ENCODE data around the gene PEF1.

PEF1 gene

GRCh38 chr1:31605908-31606427, 38.7 kb downstream of the PEF1 start:
- TF ChIP-seq, protein P1, sequence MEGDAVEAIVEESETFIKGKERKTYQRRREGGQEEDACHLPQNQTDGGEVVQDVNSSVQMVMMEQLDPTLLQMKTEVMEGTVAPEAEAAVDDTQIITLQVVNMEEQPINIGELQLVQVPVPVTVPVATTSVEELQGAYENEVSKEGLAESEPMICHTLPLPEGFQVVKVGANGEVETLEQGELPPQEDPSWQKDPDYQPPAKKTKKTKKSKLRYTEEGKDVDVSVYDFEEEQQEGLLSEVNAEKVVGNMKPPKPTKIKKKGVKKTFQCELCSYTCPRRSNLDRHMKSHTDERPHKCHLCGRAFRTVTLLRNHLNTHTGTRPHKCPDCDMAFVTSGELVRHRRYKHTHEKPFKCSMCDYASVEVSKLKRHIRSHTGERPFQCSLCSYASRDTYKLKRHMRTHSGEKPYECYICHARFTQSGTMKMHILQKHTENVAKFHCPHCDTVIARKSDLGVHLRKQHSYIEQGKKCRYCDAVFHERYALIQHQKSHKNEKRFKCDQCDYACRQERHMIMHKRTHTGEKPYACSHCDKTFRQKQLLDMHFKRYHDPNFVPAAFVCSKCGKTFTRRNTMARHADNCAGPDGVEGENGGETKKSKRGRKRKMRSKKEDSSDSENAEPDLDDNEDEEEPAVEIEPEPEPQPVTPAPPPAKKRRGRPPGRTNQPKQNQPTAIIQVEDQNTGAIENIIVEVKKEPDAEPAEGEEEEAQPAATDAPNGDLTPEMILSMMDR (IDR thresholded peaks at IDR 0.05) = no peak
- Histone ChIP-seq H3K27me3 (peaks cover 6% of the 10 kb centered on the region), H3K36me3 (no peaks in the 10 kb centered on the region), H3K27ac (no peak overlapping the region), H3K9me3 (no peaks in the 10 kb centered on the region), H3K4me3 (ENCODE audit: low read depth in 1 of 2, low read length in 1 of 2) (no peak overlapping the region), H3K4me1 (ENCODE audit: control insufficient read depth in 1 of 2, insufficient read depth in 1 of 2, low read depth in 1 of 2, low read length in 1 of 2) (peaks cover 4% of the 10 kb centered on the region in 2 experiments)

DNA sequence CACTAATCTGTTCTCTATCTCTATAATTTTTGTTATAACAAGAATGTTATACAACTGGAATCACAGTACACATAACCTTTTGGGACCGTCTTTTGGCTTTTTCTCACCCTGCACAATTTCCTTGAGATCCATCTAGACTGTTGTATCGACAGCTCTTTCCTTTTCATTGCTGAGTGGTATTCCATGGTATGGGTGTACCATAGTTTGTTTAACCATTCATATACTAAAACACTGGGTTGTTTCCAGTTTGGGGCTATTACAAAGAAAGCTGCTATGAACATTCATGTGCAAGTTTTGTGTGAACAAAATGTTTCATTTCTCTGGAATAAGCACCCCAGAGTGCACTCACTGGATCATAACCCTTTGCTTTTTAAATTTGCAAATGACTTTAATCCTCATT, 42.6 kb downstream of the PEF1 start:
- TF ChIP-seq, protein P1 (IDR thresholded peaks at IDR 0.05) = no peak
- Histone ChIP-seq H3K27me3 (peaks cover under 1% of the 10 kb centered on the region), H3K4me3 (ENCODE audit: low read depth in 1 of 2, low read length in 1 of 2) (no peak overlapping the region), H3K27ac (no peak overlapping the region), H3K36me3 (no peaks in the 10 kb centered on the region), H3K9me3 (no peaks in the 10 kb centered on the region), H3K4me1 (ENCODE audit: control insufficient read depth in 1 of 2, insufficient read depth in 1 of 2, low read depth in 1 of 2, low read length in 1 of 2) (no peaks in the 10 kb centered on the region)

- H3K36me3 ChIP-seq = no peaks in the 10 kb centered on the region
- no peak overlapping the region for H3K4me3 ChIP-seq (ENCODE audit: low read depth in 1 of 2, low read length in 1 of 2)
- no peaks in the 10 kb centered on the region for H3K9me3 ChIP-seq
- H3K27ac ChIP-seq = no peak overlapping the region
- H3K27me3 ChIP-seq = peaks cover 8% of the 10 kb centered on the region
- H3K4me1 ChIP-seq (ENCODE audit: control insufficient read depth in 1 of 2, insufficient read depth in 1 of 2, low read depth in 1 of 2, low read length in 1 of 2) = no peaks in the 10 kb centered on the region
- TF ChIP-seq, protein P1 (IDR thresholded peaks at IDR 0.05) = no peak
These were observed 44.0 kb downstream of the PEF1 start for GRCh38 chr1:31600641-31601040.

GRCh38 chr1:31598980-31599379, 45.7 kb downstream of the PEF1 start:
- Histone ChIP-seq H3K36me3 (no peaks in the 10 kb centered on the region), H3K4me1 (ENCODE audit: control insufficient read depth in 1 of 2, insufficient read depth in 1 of 2, low read depth in 1 of 2, low read length in 1 of 2) (no peaks in the 10 kb centered on the region), H3K27me3 (peaks cover 8% of the 10 kb centered on the region), H3K27ac (no peak overlapping the region), H3K4me3 (ENCODE audit: low read depth in 1 of 2, low read length in 1 of 2) (no peak overlapping the region), H3K9me3 (no peaks in the 10 kb centered on the region)
- TF ChIP-seq, protein P1 (IDR thresholded peaks at IDR 0.05) = no peak

GRCh38 chr1:31596737-31597097, 48.0 kb downstream of the PEF1 start:
- Histone ChIP-seq H3K9me3 (no peaks in the 10 kb centered on the region), H3K4me1 (ENCODE audit: control insufficient read depth in 1 of 2, insufficient read depth in 1 of 2, low read depth in 1 of 2, low read length in 1 of 2) (no peaks in the 10 kb centered on the region), H3K36me3 (no peaks in the 10 kb centered on the region), H3K27me3 (peaks cover 23% of the 10 kb centered on the region), H3K27ac (no peak overlapping the region), H3K4me3 (ENCODE audit: low read depth in 1 of 2, low read length in 1 of 2) (no peak overlapping the region)
- TF ChIP-seq, protein P1 (IDR thresholded peaks at IDR 0.05) = no peak
